BLaER1 (cell line): ENCODE results near the gene PAGE2.
"Not testable (repeated sequence)": the region's sequence is repeated elsewhere in the genome, so short reads cannot be mapped to it uniquely, and the experiment has no call there.

Experiments used
- H3K27ac ChIP-seq: shearing (Covaris generic); formaldehyde crosslinking; 2 replicates; pipeline ENCODE4 v1.8.1; 2022
- H3K27me3 ChIP-seq: shearing (Covaris generic); formaldehyde crosslinking; 2 replicates; pipeline ENCODE4 v1.8.1; 2022
- H3K36me3 ChIP-seq: shearing (Covaris generic); formaldehyde crosslinking; 2 replicates; pipeline ENCODE4 v1.8.1; 2022
- H3K4me1 ChIP-seq: shearing (Covaris generic); formaldehyde crosslinking; 2 replicates; pipeline ENCODE4 v1.8.1; 2022
- H3K4me2 ChIP-seq: shearing (Covaris generic); formaldehyde crosslinking; 2 replicates; pipeline ENCODE4 v1.8.1; 2022
- H3K4me3 ChIP-seq: shearing (Covaris generic); formaldehyde crosslinking; 2 replicates; pipeline ENCODE4 v1.8.1; 2022
- H3K9ac ChIP-seq: shearing (Covaris generic); formaldehyde crosslinking; 2 replicates; pipeline ENCODE4 v1.8.1; 2022
- H3K9me3 ChIP-seq: shearing (Covaris generic); formaldehyde crosslinking; 2 replicates; pipeline ENCODE4 v1.8.1; 2022
- H4K20me1 ChIP-seq: shearing (Covaris generic); formaldehyde crosslinking; 2 replicates; pipeline ENCODE4 v1.8.1; 2022
- Cebpa-rat ChIP-seq: shearing (Covaris generic); IDR thresholded peaks from 2 replicates; pipeline ENCODE4 v1.8.1; 2022

Gene PAGE2

GRCh38 chrX:55120761-55121358 lies 32.0 kb downstream of the PAGE2 start:
- Histone ChIP-seq H3K4me1 (no peaks in the 10 kb centered on the region), H3K4me3 (no peak overlapping the region), H3K9me3 (no peaks in the 10 kb centered on the region), H4K20me1 (no peaks in the 10 kb centered on the region; the same call in 1 of the 2 replicates), H3K36me3 (no peaks in the 10 kb centered on the region), H3K4me2 (no peak overlapping the region), H3K27ac (no peak overlapping the region), H3K27me3 (peaks cover 91% of the 10 kb centered on the region), H3K9ac (no peak overlapping the region)
- TF ChIP-seq Cebpa-rat, result no peak

- Histone ChIP-seq H3K4me2 (no peak overlapping the region), H3K4me1 (no peaks in the 10 kb centered on the region), H3K9ac (no peak overlapping the region), H3K27ac (no peak overlapping the region), H4K20me1 (no peaks in the 10 kb centered on the region; the same call in 1 of the 2 replicates), H3K36me3 (no peaks in the 10 kb centered on the region), H3K4me3 (no peak overlapping the region), H3K27me3 (peaks cover 82% of the 10 kb centered on the region), H3K9me3 (no peaks in the 10 kb centered on the region)
- no peak for TF ChIP-seq Cebpa-rat
These were observed 35.1 kb downstream of the PAGE2 start for GRCh38 chrX:55123900-55124299.

GRCh38 chrX:55127692-55128091 lies 38.9 kb downstream of the PAGE2 start:
- H3K36me3 ChIP-seq, result no peaks in the 10 kb centered on the region
- H3K27ac ChIP-seq, result no peak overlapping the region
- peak; percentile 86 for TF ChIP-seq Cebpa-rat
- no peak overlapping the region for H3K9ac ChIP-seq
- H3K4me1 ChIP-seq, result no peaks in the 10 kb centered on the region
- no peak overlapping the region for H3K4me3 ChIP-seq
- no peaks in the 10 kb centered on the region; the same call in 1 of the 2 replicates for H4K20me1 ChIP-seq
- H3K4me2 ChIP-seq, result no peak overlapping the region
- H3K27me3 ChIP-seq, result peaks cover 78% of the 10 kb centered on the region
- no peaks in the 10 kb centered on the region for H3K9me3 ChIP-seq

- H3K36me3 ChIP-seq, result no peaks in the 10 kb centered on the region
These were observed 40.5 kb downstream of the PAGE2 start for GRCh38 chrX:55129361-55129760.

GRCh38 chrX:55130481-55130880 lies 41.7 kb downstream of the PAGE2 start:
- H3K36me3 ChIP-seq, result no peaks in the 10 kb centered on the region
- H3K27me3 ChIP-seq, result peaks cover 79% of the 10 kb centered on the region
- H3K27ac ChIP-seq, result no peak overlapping the region
- no peaks in the 10 kb centered on the region for H3K9me3 ChIP-seq
- TF ChIP-seq Cebpa-rat, result no peak
- no peaks in the 10 kb centered on the region for H3K4me1 ChIP-seq
- no peaks in the 10 kb centered on the region for H4K20me1 ChIP-seq
- no peak overlapping the region for H3K4me3 ChIP-seq
- H3K4me2 ChIP-seq, result no peak overlapping the region
- no peak overlapping the region for H3K9ac ChIP-seq

More at GRCh38 chrX:55129361-55129760, 40.5 kb downstream of the PAGE2 start:
- H4K20me1 ChIP-seq, result no peaks in the 10 kb centered on the region
- peaks cover 76% of the 10 kb centered on the region for H3K27me3 ChIP-seq
- no peak for TF ChIP-seq Cebpa-rat
- H3K27ac ChIP-seq, result no peak overlapping the region
- H3K9ac ChIP-seq, result no peak overlapping the region
- no peak overlapping the region for H3K4me2 ChIP-seq
- H3K4me1 ChIP-seq, result no peaks in the 10 kb centered on the region
- H3K4me3 ChIP-seq, result no peak overlapping the region
- H3K9me3 ChIP-seq, result no peaks in the 10 kb centered on the region

- Histone ChIP-seq H3K9ac (no peak overlapping the region), H4K20me1 (no peaks in the 10 kb centered on the region; the same call in 1 of the 2 replicates), H3K4me3 (no peak overlapping the region), H3K36me3 (no peaks in the 10 kb centered on the region), H3K27ac (no peak overlapping the region), H3K9me3 (no peaks in the 10 kb centered on the region), H3K27me3 (peaks cover 86% of the 10 kb centered on the region), H3K4me2 (no peak overlapping the region), H3K4me1 (no peaks in the 10 kb centered on the region)
- no peak for TF ChIP-seq Cebpa-rat
These were observed 43.6 kb downstream of the PAGE2 start for GRCh38 chrX:55132416-55132815.

GRCh38 chrX:55135171-55135570 lies 46.4 kb downstream of the PAGE2 start:
- Histone ChIP-seq H3K4me2 (no peak overlapping the region), H3K27me3 (peaks cover 91% of the 10 kb centered on the region), H4K20me1 (no peaks in the 10 kb centered on the region; the same call in 1 of the 2 replicates), H3K4me3 (no peak overlapping the region), H3K27ac (no peak overlapping the region), H3K9ac (no peak overlapping the region), H3K36me3 (no peaks in the 10 kb centered on the region), H3K4me1 (no peaks in the 10 kb centered on the region), H3K9me3 (peaks cover 12% of the 10 kb centered on the region)
- no peak for TF ChIP-seq Cebpa-rat

GRCh38 chrX:55140800-55141199 lies 52.0 kb downstream of the PAGE2 start:
- not testable (repeated sequence) for H3K4me3 ChIP-seq, H3K36me3 ChIP-seq, H3K27ac ChIP-seq

More at GRCh38 chrX:55140800-55141199, 52.0 kb downstream of the PAGE2 start:
- not testable (repeated sequence) for H3K9ac ChIP-seq, H3K4me2 ChIP-seq, H4K20me1 ChIP-seq, H3K4me1 ChIP-seq
- Histone ChIP-seq H3K9me3 (peaks cover 13% of the 10 kb centered on the region), H3K27me3 (peaks cover 88% of the 10 kb centered on the region)
